OCI-LY7 (cell line): ENCODE data around the gene CARD6.

Experiments
- EZH2phosphoT487 ChIP-seq: fragments of 200-600 bp; sonication (generic); IDR thresholded peaks from 2 replicates; pipeline ENCODE4 v1.6.1; 2018; ENCODE audit warnings: low read depth, borderline replicate concordance, mild to moderate bottlenecking, mixed run types, antibody characterized with exemption, low read length, moderate library complexity, mixed read lengths
- TF ChIP-seq, protein P1 (sequence below): fragments of 200-600 bp; sonication (generic); conservative IDR thresholded peaks from 2 replicates; pipeline ENCODE4 v1.5.1; 2014; ENCODE audit warnings: mild to moderate bottlenecking, antibody characterized with exemption, low read length, moderate library complexity, mixed read lengths

DNA sequence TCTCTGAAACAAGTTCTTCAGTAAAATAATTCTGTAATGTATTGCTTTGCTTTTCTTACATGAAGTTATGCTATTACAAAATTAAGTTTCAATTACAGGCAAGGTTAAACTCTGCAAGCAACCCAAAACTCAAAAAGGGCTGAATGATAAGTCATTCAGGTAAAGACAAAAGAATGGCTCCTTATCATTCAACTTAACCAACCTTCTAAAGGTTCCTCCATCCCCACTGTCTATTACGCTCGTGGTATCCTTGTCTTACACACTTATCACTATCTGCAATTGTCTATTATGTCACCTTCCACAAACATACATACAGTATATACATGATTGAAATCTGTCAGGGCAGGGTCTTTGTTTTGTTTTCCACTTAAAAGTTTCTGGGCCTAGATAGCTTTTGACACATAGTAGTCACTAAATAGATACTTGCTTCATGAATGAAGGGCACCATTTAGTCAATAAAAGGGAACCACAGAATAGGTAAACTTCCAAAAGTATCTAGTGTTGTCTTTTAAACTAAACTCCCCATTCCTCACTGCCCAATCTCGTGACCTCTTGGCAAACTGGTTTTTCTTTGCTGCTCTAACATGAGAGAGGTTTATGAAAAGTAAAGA lies 13.0 kb upstream of the CARD6 start:
- TF ChIP-seq, protein P1, sequence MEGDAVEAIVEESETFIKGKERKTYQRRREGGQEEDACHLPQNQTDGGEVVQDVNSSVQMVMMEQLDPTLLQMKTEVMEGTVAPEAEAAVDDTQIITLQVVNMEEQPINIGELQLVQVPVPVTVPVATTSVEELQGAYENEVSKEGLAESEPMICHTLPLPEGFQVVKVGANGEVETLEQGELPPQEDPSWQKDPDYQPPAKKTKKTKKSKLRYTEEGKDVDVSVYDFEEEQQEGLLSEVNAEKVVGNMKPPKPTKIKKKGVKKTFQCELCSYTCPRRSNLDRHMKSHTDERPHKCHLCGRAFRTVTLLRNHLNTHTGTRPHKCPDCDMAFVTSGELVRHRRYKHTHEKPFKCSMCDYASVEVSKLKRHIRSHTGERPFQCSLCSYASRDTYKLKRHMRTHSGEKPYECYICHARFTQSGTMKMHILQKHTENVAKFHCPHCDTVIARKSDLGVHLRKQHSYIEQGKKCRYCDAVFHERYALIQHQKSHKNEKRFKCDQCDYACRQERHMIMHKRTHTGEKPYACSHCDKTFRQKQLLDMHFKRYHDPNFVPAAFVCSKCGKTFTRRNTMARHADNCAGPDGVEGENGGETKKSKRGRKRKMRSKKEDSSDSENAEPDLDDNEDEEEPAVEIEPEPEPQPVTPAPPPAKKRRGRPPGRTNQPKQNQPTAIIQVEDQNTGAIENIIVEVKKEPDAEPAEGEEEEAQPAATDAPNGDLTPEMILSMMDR: no peak
- no peak for TF ChIP-seq EZH2phosphoT487
